Testis (tissue), 2 donors: Measurements from ENCODE around the gene IL17RB.

Experiments used
- CTCF ChIP-seq, 3 experiments: fragments of 450-650 bp in 2 of 3; fragments of 200-600 bp in 1 of 3; sonication (generic) in 1 of 3; IDR thresholded peaks; one replicate each; pipeline ENCODE4 v1.5.1; 2016 to 2019; ENCODE audit warnings: antibody characterized with exemption in 3 of 3, mild to moderate bottlenecking in 2 of 3, moderate library complexity in 1 of 3
- POLR2A ChIP-seq: fragments of 450-650 bp; IDR thresholded peaks from one replicate; pipeline ENCODE4 v1.6.1; 2017; ENCODE audit warnings: antibody characterized with exemption, mild to moderate bottlenecking, moderate library complexity

DNA sequence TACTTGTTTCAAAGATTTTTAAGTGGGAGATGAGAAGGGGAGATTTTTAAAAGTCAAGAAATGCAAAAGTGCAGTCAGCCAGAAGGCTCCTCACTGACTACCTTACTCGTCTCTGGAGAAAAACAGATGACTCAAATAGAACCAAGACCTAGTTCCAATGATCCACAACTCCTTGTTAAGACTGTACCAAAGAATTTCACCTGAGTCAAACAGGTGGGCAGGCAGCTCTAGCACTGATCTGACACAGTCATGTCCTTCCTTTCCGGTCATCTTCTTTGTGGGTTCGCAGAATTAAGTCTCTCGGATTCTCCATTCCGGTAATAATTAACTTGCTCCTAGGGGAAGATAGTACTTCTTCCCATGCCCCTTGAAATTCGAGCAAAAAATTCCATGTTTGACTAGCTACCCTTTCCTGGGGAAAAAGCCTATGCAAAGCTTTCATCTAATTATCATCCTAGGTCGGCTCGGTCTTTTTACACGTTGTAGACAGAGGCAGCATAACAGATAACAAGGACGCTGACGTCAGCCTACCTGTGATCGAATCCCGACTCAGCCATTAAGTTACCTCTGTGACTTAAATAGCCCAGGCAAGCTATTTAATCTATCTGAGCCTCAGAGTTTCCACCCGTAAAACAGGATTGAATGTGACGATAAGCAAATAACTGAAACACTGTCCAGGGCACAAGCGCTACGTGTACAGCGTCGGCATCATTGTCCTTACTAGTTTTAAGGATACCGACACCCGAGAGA, 44.5 kb downstream of the IL17RB start:
- TF ChIP-seq CTCF (IDR thresholded peaks at IDR 0.05) (no peak), POLR2A (no peak)
